HG02885 (cell line): ENCODE data around the gene DMRT2.

Source experiments
- ATAC-seq: cut with Tn5 transposase; IDR thresholded peaks from one replicate; pipeline ENCODE4 v1.9.1; 2021; ENCODE audit warnings: mild to moderate bottlenecking; ENCODE audit not compliant: unreplicated experiment, poor library complexity

Gene DMRT2

DNA sequence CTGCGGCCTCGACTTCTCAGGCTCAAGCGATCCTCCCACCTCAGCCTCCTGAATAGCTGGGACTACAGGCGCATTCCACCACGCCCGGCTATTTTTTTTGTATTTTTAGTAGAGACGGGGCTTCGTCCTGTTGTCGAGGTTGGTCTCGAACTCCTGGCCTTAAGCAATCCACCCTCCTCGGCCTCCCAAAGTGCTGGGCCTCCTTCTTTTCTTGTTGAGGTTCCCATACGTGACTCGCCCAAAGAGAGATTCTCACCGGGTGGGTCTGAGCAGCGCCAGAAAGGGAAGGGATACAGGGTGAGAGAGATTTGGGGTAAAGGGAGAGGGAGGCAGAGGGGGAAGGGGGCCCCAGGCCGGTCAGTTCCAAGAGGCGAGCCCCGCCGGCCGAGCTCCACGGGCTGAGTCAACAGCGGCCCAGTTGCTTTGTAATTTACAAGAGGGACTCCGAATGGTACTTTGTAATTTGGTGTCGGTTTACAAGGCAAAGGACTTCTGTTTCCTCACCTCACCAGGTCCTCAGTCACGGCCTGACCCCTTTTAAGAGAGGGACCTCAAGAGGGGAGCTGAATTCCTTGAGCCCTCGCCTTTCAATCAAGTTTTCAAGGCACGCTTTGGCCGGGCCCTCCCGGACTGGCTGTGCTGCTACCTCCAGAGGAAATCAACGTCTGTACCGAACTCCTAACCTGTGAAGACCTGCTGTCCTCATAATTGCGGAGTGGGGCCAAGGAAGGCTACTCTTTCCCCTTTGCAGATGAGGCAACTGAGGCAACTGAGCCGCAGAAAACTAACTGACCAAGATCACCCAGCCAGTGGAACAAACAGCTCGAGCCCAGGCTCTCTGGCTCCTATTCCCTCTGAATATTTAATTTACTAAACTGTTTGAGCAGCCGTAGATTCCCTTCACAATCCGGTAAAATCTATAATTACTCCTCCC, 3.3 kb upstream of the DMRT2 start:
- ATAC-seq, result no peak

DNA sequence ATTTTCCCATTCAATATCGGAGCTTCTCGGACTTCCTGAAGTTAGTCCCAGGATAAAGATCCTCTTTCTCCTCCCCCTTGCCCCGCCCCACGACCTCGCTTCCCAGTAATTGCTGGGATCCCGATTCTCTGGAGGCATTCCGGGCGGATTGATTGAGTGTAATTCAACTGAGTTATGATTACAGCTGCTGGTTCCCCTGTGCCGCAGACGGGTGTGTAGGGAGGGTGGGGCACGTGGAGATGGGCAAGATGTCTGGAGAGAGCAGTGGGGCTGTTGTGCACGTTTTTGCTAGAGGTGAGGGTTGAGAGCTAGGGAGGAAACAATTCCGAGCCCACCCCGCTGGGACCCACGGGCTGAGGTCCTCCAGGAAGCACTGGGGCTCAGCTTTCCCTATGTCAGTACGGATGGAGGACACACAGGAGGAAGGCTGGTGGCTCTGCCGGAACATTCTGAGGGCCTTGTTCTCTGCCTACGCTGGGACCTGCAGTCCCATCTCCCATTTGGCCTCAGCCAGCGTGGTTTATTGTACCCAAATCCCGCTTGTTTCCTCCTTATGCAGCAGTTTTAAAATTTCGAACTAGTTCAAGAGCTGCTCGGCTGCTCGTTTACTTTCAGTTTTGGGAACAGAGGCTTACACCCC, 2.4 kb upstream of the DMRT2 start:
- no peak for ATAC-seq

GRCh38 chr9:1048231-1048619, 1.9 kb upstream of the DMRT2 start:
- no peak for ATAC-seq

GRCh38 chr9:1048811-1049210, 1.3 kb upstream of the DMRT2 start:
- no peak for ATAC-seq

DNA sequence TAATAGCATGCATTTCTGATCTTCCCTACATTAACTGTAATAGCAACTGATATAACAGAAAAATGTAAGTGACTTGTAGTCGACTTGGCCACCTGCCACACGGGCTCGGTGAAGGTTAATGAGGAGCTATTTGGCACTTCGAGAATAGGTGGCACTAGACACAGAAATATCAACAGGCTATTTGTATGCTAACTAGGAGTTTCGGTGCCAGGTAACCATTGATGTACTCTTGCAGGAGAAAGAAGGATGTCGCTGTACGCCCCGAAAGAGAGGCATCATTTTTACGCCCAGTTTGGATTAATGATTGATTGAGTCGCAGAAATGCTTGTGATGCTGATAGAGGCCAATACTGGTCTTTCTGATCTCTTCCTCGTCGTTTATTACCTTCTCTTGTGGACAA, 516 bp upstream of the DMRT2 start:
- ATAC-seq, result no peak

- ATAC-seq, result no peak
Observed at GRCh38 chr9:1051210-1051583, 1.0 kb downstream of the DMRT2 start.

GRCh38 chr9:1051584-1052275, 1.6 kb downstream of the DMRT2 start:
- ATAC-seq, result peak; percentile 46

- ATAC-seq, result no peak
Observed at GRCh38 chr9:1052365-1053281, 2.5 kb downstream of the DMRT2 start.

DNA sequence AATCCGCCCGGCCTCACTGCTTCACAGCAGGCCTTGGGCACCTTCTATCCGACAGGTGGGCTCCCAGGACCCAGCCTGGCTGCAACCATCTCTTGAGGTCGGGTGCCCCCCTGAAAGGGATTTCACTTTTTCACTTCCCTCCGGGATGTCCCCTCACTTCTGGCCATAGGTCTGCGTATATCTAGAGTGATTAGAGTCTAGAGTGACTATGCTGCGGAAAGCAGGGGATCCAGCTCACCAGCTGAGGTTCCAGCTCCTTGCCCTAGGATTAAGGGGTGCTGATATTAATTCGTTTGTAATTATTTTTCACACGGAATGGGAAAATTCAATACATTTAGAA, 3.1 kb downstream of the DMRT2 start:
- ATAC-seq, result no peak

GRCh38 chr9:1053986-1054425, 3.8 kb downstream of the DMRT2 start:
- no peak for ATAC-seq

DNA sequence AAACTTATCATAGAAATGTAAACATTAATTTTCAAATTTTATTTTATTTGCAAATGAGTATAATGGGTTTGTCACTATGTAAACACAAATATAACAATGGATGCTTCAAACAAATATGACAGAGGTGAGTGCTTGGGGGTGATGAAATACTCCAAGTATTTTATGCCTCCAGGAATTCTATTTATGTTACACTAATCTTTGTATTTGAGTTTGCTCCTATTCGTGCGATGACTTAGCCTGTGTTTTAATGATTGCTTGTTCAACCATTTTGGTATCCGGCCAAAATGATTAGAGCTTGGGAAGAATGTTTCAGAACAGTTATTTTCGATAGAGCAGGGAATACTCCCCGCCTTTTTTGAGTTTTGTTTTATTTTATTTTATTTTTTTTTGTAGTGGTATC, 5.0 kb downstream of the DMRT2 start:
- ATAC-seq, result no peak

GRCh38 chr9:1057910-1058309, 7.8 kb downstream of the DMRT2 start:
- no peak for ATAC-seq

GRCh38 chr9:1058826-1059487, 8.8 kb downstream of the DMRT2 start:
- ATAC-seq, result no peak

DNA sequence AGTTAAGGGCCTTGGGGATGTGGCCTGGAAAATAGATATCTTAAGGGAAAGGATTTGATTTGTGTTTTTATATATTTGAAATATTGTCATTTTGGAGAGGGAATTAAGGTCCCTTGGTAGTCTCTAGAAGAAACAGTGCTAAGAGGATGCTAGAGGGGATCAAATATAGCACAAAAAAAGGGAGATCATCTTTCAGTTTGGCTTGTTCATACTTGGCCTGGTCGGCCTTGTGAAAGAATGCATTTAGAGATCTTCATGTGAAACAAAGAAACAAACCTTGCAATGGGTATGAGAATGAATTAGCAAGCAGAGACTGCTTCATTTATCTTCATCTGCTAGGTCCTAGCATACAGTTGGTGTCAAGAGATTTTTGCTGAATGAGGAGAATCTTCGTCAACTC, 15.0 kb downstream of the DMRT2 start:
- no peak for ATAC-seq

DNA sequence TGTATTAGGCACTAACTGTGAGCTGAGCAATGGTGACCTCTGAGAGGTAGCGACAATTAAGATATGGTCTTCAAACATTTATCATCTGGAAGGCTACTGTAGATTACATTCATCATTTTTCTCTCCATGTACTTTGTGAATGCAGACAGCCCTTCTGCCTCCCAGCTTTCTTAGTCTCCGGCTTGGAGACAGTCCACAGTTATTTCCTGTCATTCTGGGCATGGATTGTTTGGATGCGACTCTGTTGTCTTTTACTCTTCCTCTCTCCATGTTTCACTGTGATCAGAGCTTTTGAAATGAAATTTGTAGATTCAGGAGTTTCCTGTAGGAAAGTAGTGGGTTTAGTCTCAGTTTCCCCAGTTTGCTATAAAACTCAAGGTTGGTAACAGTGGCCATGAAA, 20.5 kb downstream of the DMRT2 start:
- no peak for ATAC-seq

DNA sequence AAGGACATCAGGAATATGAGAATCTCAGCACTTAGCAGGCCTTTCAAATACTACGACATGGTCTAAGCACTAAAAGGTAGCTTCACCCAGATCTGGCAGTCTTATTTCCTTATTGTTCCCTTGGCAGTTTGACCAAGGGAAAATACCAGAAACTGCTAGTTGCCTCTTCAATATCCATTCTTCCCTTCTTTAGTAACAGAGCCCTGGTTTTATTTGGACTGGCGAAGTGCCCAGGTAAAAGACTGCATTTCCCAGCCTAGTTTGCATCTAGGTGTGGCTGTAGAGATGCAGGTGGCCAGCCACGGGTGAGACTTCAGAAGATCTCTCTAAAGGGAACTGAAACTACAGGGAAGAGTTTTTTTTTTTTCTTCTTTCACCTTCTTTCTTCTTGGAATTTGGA, 21.6 kb downstream of the DMRT2 start:
- no peak for ATAC-seq

DNA sequence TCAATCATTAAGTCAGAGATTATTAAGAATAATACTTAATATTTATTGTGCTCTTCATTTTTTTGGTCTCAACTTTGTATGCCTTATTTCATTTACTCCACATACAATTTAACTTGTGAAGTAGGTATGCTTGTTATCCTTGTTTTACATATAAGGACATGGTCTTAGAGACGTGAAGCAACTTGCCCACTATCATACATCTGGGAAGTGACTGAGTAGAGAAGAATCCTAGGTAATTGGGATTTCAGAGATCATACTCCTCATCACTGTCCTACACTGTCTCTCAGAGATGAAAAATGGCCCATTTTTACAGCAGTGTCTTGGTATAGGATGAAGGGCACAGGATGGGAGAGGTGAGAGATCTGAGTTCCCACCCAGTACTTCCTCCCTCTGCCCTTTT, 23.3 kb downstream of the DMRT2 start:
- no peak for ATAC-seq

DNA sequence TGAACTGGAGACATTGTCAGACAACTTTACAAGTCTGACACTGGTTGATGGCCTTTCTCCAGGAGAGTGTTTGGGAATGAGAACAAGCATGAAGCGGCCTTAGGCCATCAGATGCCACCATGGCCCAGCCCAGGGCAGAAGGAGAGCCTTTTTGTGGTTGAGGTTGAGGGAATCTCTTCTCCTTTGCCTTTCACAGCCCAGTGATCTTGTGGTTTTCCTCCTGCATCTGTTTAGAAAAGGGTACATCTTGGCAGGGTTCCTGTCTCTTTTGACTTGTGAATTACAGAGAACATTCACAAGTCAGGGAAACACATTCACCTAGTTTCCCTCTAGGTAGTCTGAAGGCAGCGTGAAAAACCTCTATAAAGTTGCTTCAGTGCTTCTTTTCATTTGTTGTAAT, 27.5 kb downstream of the DMRT2 start:
- ATAC-seq, result no peak

- ATAC-seq, result no peak
Observed at GRCh38 chr9:1083325-1083913, 33.3 kb downstream of the DMRT2 start.
